Neuronal stem cell (in vitro differentiated cells): Measurements from ENCODE around the gene TOPORS.

ENCODE experiments used
- DNase-seq: peaks from one replicate; pipeline ENCODE4 v3.0.0-alpha.2; 2013; ENCODE audit warnings: low spot score
- H2AFZ ChIP-seq: one replicate; pipeline ENCODE4 v1.6.1; 2013; ENCODE audit warnings: mild to moderate bottlenecking, low read length, inconsistent platforms
- H2AK5ac ChIP-seq: 2 replicates; pipeline ENCODE4 v1.6.1; 2013; ENCODE audit warnings: low read depth, mild to moderate bottlenecking, inconsistent platforms, low read length, moderate library complexity, mixed read lengths
- H2BK120ac ChIP-seq: 2 replicates; pipeline ENCODE4 v1.6.1; 2013; ENCODE audit warnings: low read depth, mild to moderate bottlenecking, inconsistent platforms, low read length, moderate library complexity, mixed read lengths
- H2BK12ac ChIP-seq: one replicate; pipeline ENCODE4 v1.6.1; 2013; ENCODE audit warnings: low read length, inconsistent platforms
- H2BK15ac ChIP-seq: 2 replicates; pipeline ENCODE4 v1.6.1; 2013; ENCODE audit warnings: mild to moderate bottlenecking, low read length, inconsistent platforms, mixed read lengths
- H2BK5ac ChIP-seq: one replicate; pipeline ENCODE4 v1.6.1; 2013; ENCODE audit warnings: inconsistent platforms, mild to moderate bottlenecking, low read length, moderate library complexity
- H3K14ac ChIP-seq: one replicate; pipeline ENCODE4 v1.6.1; 2013; ENCODE audit warnings: low read length, inconsistent platforms
- H3K18ac ChIP-seq: 2 replicates; pipeline ENCODE4 v1.6.1; 2013; ENCODE audit warnings: low read length, inconsistent platforms
- H3K23ac ChIP-seq: 2 replicates; pipeline ENCODE4 v1.6.1; 2013; ENCODE audit warnings: low read depth, mild to moderate bottlenecking, mixed read lengths, low read length, inconsistent platforms; ENCODE audit not compliant: poor library complexity
- H3K27ac ChIP-seq: replicated peaks from 3 replicates; pipeline ENCODE4 v1.5.1; 2013; ENCODE audit warnings: low read length, inconsistent platforms
- H3K27me3 ChIP-seq, 3 experiments: 2 replicates each; pipeline ENCODE4 v1.6.1; 2013; ENCODE audit warnings: low read length in 3 of 3, mild to moderate bottlenecking in 2 of 3, inconsistent platforms in 1 of 3, low read depth in 1 of 3, mixed read lengths in 1 of 3, moderate library complexity in 1 of 3; ENCODE audit not compliant: control insufficient read depth in 3 of 3, insufficient read depth in 3 of 3
- H3K36me3 ChIP-seq, 2 donors: replicated peaks in 1 of 2; 2 replicates each; pipeline ENCODE4 v1.6.1; 2013; ENCODE audit warnings: low read length in 2 of 2; ENCODE audit not compliant: control insufficient read depth in 2 of 2, insufficient read depth in 2 of 2
- H3K4ac ChIP-seq: 2 replicates; pipeline ENCODE4 v1.6.1; 2013; ENCODE audit warnings: inconsistent platforms, mild to moderate bottlenecking, low read length, moderate library complexity
- H3K4me1 ChIP-seq, 2 donors: 1 replicate in 1 of 2; 2 replicates in 1 of 2; pipeline ENCODE4 v1.6.1; 2013; ENCODE audit warnings: low read length in 2 of 2, low read depth in 1 of 2; ENCODE audit not compliant: control insufficient read depth in 2 of 2, insufficient read depth in 1 of 2
- H3K4me2 ChIP-seq: one replicate; pipeline ENCODE4 v1.6.1; 2013; ENCODE audit warnings: mild to moderate bottlenecking, low read length, inconsistent platforms; ENCODE audit not compliant: insufficient read depth, poor library complexity, severe bottlenecking
- H3K4me3 ChIP-seq, 2 donors: 2 replicates each; pipeline ENCODE4 v1.5.1; 2013; ENCODE audit warnings: low read length in 2 of 2, mild to moderate bottlenecking in 2 of 2, inconsistent platforms in 1 of 2, moderate library complexity in 1 of 2
- H3K79me1 ChIP-seq: one replicate; pipeline ENCODE4 v1.6.1; 2013; ENCODE audit warnings: low read depth, mild to moderate bottlenecking, inconsistent platforms, low read length, moderate library complexity
- H3K9ac ChIP-seq: one replicate; pipeline ENCODE4 v1.6.1; 2013; ENCODE audit warnings: mild to moderate bottlenecking, low read depth, low read length, inconsistent platforms; ENCODE audit not compliant: poor library complexity
- H3K9me3 ChIP-seq, 2 donors: replicated peaks in 1 of 2; 2 replicates each; pipeline versions ENCODE3 to v1.6.1; 2013; ENCODE audit warnings: low read length in 2 of 2, mild to moderate bottlenecking in 2 of 2, inconsistent platforms in 1 of 2, low read depth in 1 of 2, mixed read lengths in 1 of 2, moderate library complexity in 1 of 2; ENCODE audit not compliant: control insufficient read depth in 2 of 2, insufficient read depth in 1 of 2
- H4K8ac ChIP-seq: one replicate; pipeline ENCODE4 v1.6.1; 2013; ENCODE audit warnings: low read depth, mild to moderate bottlenecking, inconsistent platforms, low read length, moderate library complexity
- H4K91ac ChIP-seq: one replicate; pipeline ENCODE4 v1.6.1; 2013; ENCODE audit warnings: low read length, low read depth, mild to moderate bottlenecking, inconsistent platforms; ENCODE audit not compliant: poor library complexity
- WGBS, 2 donors: extraction: QIAGEN DNeasy Blood & Tissue Kit; methylation state at CpG; one replicate each; pipeline ENCODE4 v1.1.7; 2013; ENCODE audit warnings: missing lambda C conversion rate in 2 of 2, mixed read lengths in 1 of 2; ENCODE audit not compliant: insufficient read length in 2 of 2, insufficient replicate concordance in 1 of 2; ENCODE audit errors: extremely low coverage in 2 of 2; 5-methylcytosine and 5-hydroxymethylcytosine counted together

Gene TOPORS

GRCh38 chr9:32590898-32591297 is 38.5 kb upstream of the TOPORS start:
- no peak overlapping the region for H3K4me3 ChIP-seq
- no peak overlapping the region for H3K18ac ChIP-seq
- no peak overlapping the region for H2BK12ac ChIP-seq
- no CpG with 5 or more reads among the region's 1 CpG for WGBS, 2 donors
- H4K8ac ChIP-seq, result no peak overlapping the region
- no peaks in the 10 kb centered on the region for H3K79me1 ChIP-seq
- H3K9me3 ChIP-seq, result no peaks in the 10 kb centered on the region
- no peak overlapping the region for H3K27ac ChIP-seq
- no peaks in the 10 kb centered on the region for H3K36me3 ChIP-seq
- no peak overlapping the region for H3K4ac ChIP-seq
- H2AFZ ChIP-seq, result no peak overlapping the region
- no peak overlapping the region for H4K91ac ChIP-seq
- H2BK15ac ChIP-seq, result no peak overlapping the region
- no peak overlapping the region for H3K9ac ChIP-seq
- no peak overlapping the region for H2BK5ac ChIP-seq
- H3K23ac ChIP-seq, result no peak overlapping the region
- no peak overlapping the region for H2AK5ac ChIP-seq
- no peak overlapping the region for H3K14ac ChIP-seq
- no peaks in the 10 kb centered on the region for H3K4me1 ChIP-seq
- no peak for DNase-seq
- H3K4me2 ChIP-seq, result no peak overlapping the region
- H3K27me3 ChIP-seq, result peaks cover 0 to 5% (median 0%) of the 10 kb centered on the region in 3 experiments
- H2BK120ac ChIP-seq, result no peak overlapping the region

- Histone ChIP-seq H3K4ac (no peak overlapping the region), H3K14ac (no peak overlapping the region), H2AK5ac (no peak overlapping the region), H3K23ac (no peak overlapping the region), H2BK5ac (no peak overlapping the region), H3K18ac (no peak overlapping the region), H3K27me3 (peaks cover 0 to 5% (median 0%) of the 10 kb centered on the region in 3 experiments), H4K8ac (no peak overlapping the region), H2BK12ac (no peak overlapping the region), H3K36me3 (no peaks in the 10 kb centered on the region), H2BK120ac (no peak overlapping the region), H3K4me1 (no peaks in the 10 kb centered on the region), H3K9ac (no peak overlapping the region), H4K91ac (no peak overlapping the region), H2BK15ac (no peak overlapping the region), H2AFZ (no peak overlapping the region), H3K9me3 (no peaks in the 10 kb centered on the region), H3K4me2 (no peak overlapping the region), H3K27ac (no peak overlapping the region), H3K4me3 (no peak overlapping the region), H3K79me1 (no peaks in the 10 kb centered on the region)
- WGBS, 2 donors, result no CpG with 5 or more reads among the region's 2 CpGs
- no peak for DNase-seq
These were observed 38.1 kb upstream of the TOPORS start for GRCh38 chr9:32590476-32590875.

- no peak overlapping the region for H4K8ac ChIP-seq
- H3K14ac ChIP-seq, result no peak overlapping the region
- no peak overlapping the region for H2AK5ac ChIP-seq
- H2BK12ac ChIP-seq, result no peak overlapping the region
- no CpG with 5 or more reads among the region's 6 CpGs for WGBS, 2 donors
- no peak overlapping the region for H3K4ac ChIP-seq
- no peak for DNase-seq
- H3K4me3 ChIP-seq, result no peak overlapping the region
- H2BK5ac ChIP-seq, result no peak overlapping the region
- H3K36me3 ChIP-seq, result no peaks in the 10 kb centered on the region
- H2AFZ ChIP-seq, result no peak overlapping the region
- no peak overlapping the region for H2BK120ac ChIP-seq
- H3K27me3 ChIP-seq, result peaks cover 0 to 5% (median 0%) of the 10 kb centered on the region in 3 experiments
- H3K9me3 ChIP-seq, result no peaks in the 10 kb centered on the region
- H3K27ac ChIP-seq, result no peak overlapping the region
- no peaks in the 10 kb centered on the region for H3K4me1 ChIP-seq
- no peaks in the 10 kb centered on the region for H3K79me1 ChIP-seq
- H2BK15ac ChIP-seq, result no peak overlapping the region
- no peak overlapping the region for H3K18ac ChIP-seq
- no peak overlapping the region for H4K91ac ChIP-seq
- no peak overlapping the region for H3K23ac ChIP-seq
- no peak overlapping the region for H3K4me2 ChIP-seq
- H3K9ac ChIP-seq, result no peak overlapping the region
These were observed 36.8 kb upstream of the TOPORS start for GRCh38 chr9:32589083-32589723.

- Histone ChIP-seq H4K91ac (no peak overlapping the region), H2BK15ac (no peak overlapping the region), H3K23ac (no peak overlapping the region), H2BK5ac (no peak overlapping the region), H2AFZ (no peak overlapping the region), H3K79me1 (no peaks in the 10 kb centered on the region), H3K36me3 (no peaks in the 10 kb centered on the region), H3K4me1 (no peaks in the 10 kb centered on the region), H3K4me2 (no peak overlapping the region), H3K27ac (no peak overlapping the region), H3K4me3 (no peak overlapping the region), H3K4ac (no peak overlapping the region), H3K9ac (no peak overlapping the region), H2BK12ac (no peak overlapping the region), H2BK120ac (no peak overlapping the region), H3K18ac (no peak overlapping the region), H3K14ac (no peak overlapping the region), H4K8ac (no peak overlapping the region), H3K27me3 (peaks cover 0 to 5% (median 0%) of the 10 kb centered on the region in 3 experiments), H2AK5ac (no peak overlapping the region), H3K9me3 (no peaks in the 10 kb centered on the region)
- no peak for DNase-seq
These were observed 35.5 kb upstream of the TOPORS start for GRCh38 chr9:32587901-32588300.
